H1 (cell line): ENCODE measurements around the gene DUOXA1. TPM values are rescaled to one million over a fixed set of nuclear protein-coding genes. Genes with fewer than 3 reads are reported as not detected.

Source experiments
- CTCF ChIA-PET: fragments of 300-600 bp; sonication (Branson Sonifier 250); formaldehyde crosslinking; loops from one replicate; lab custom pipeline; 2021; ENCODE audit not compliant: partially characterized antibody; lab: Charles Lee
- POLR2A ChIA-PET: fragments of 300-600 bp; sonication (Branson Sonifier 250); formaldehyde crosslinking; loops from one replicate; lab custom pipeline; 2021; ENCODE audit warnings: inconsistent platforms; ENCODE audit not compliant: partially characterized antibody; lab: Charles Lee
- DNase-seq, 2 experiments: peaks; one replicate each; pipeline versions ENCODE4 v3.0.0 to v3.0.0-alpha.2; 2010 to 2022; ENCODE audit warnings: low spot score in 2 of 2, low read depth in 1 of 2, mixed read lengths in 1 of 2
- FAIRE-seq: peaks from 2 replicates; lab custom pipeline; 2011; peaks lifted over from hg19 to GRCh38; lab: Jason Lieb, UNC
- H2AFZ ChIP-seq: 2 replicates; pipeline ENCODE4 v1.8.1; 2012; ENCODE audit warnings: low read length, inconsistent platforms
- H2AK5ac ChIP-seq: 2 replicates; pipeline ENCODE4 v1.6.1; 2013; ENCODE audit warnings: low read depth, low read length
- H2BK120ac ChIP-seq: replicated peaks from 2 replicates; pipeline ENCODE3; 2013; ENCODE audit warnings: low read depth, low read length, inconsistent platforms
- H2BK12ac ChIP-seq: 2 replicates; pipeline ENCODE4 v1.6.1; 2013; ENCODE audit warnings: low read depth, low read length
- H2BK15ac ChIP-seq: 2 replicates; pipeline ENCODE4 v1.6.1; 2013; ENCODE audit warnings: low read length
- H2BK20ac ChIP-seq: 2 replicates; pipeline ENCODE4 v1.6.1; 2013; ENCODE audit warnings: low read length
- H2BK5ac ChIP-seq: 2 replicates; pipeline ENCODE4 v1.6.1; 2013; ENCODE audit warnings: low read depth, low read length
- H3K14ac ChIP-seq: 2 replicates; pipeline ENCODE4 v1.6.1; 2013; ENCODE audit warnings: inconsistent platforms; ENCODE audit not compliant: insufficient read length
- H3K18ac ChIP-seq: 2 replicates; pipeline ENCODE4 v1.6.1; 2013; ENCODE audit warnings: low read length; ENCODE audit errors: extremely low read depth
- H3K23ac ChIP-seq: 2 replicates; pipeline ENCODE4 v1.6.1; 2013; ENCODE audit warnings: inconsistent platforms; ENCODE audit not compliant: insufficient read length
- H3K23me2 ChIP-seq: 2 replicates; pipeline ENCODE4 v1.6.1; 2013; ENCODE audit warnings: low read depth, low read length
- H3K27ac ChIP-seq: 2 replicates; pipeline ENCODE4 v1.6.1; 2011; ENCODE audit warnings: low read depth, low read length, inconsistent platforms
- H3K27me3 ChIP-seq, 4 experiments: replicated peaks in 1 of 4; 1 replicate in 1 of 4; 2 replicates in 3 of 4; pipeline versions ENCODE4 v1.6.1 to v1.8.1; 2011 to 2013; ENCODE audit warnings: low read length in 3 of 4, mild to moderate bottlenecking in 3 of 4, inconsistent platforms in 2 of 4, mixed read lengths in 2 of 4, moderate library complexity in 1 of 4; ENCODE audit not compliant: control insufficient read depth in 3 of 4, insufficient read depth in 3 of 4; ENCODE audit errors: extremely low read depth in 1 of 4
- H3K36me3 ChIP-seq, 4 experiments: 2 replicates each; pipeline versions ENCODE4 v1.6.1 to v1.8.1; 2011 to 2013; ENCODE audit warnings: mild to moderate bottlenecking in 4 of 4, low read length in 3 of 4, moderate library complexity in 2 of 4, control low read depth in 1 of 4, inconsistent platforms in 1 of 4; ENCODE audit not compliant: insufficient read depth in 4 of 4, control insufficient read depth in 2 of 4
- H3K4ac ChIP-seq: replicated peaks from 2 replicates; pipeline ENCODE3; 2013; ENCODE audit warnings: low read length, low read depth, mixed read lengths, inconsistent platforms; ENCODE audit not compliant: insufficient read length
- H3K4me1 ChIP-seq, 4 experiments: replicated peaks in 1 of 4; 1 replicate in 1 of 4; 2 replicates in 3 of 4; pipeline versions ENCODE4 v1.6.1 to v1.8.1; 2011 to 2013; ENCODE audit warnings: low read length in 3 of 4, inconsistent platforms in 2 of 4, mixed read lengths in 1 of 4; ENCODE audit not compliant: insufficient read depth in 4 of 4, control insufficient read depth in 3 of 4
- H3K4me2 ChIP-seq, 2 experiments: 2 replicates each; pipeline versions ENCODE4 v1.6.1 to v1.8.1; 2011 to 2013; ENCODE audit warnings: low read depth in 2 of 2, low read length in 2 of 2, control low read depth in 1 of 2, inconsistent platforms in 1 of 2, mild to moderate bottlenecking in 1 of 2; ENCODE audit not compliant: insufficient read depth in 1 of 2
- H3K4me3 ChIP-seq, 4 experiments: fragments of 200-600, 300-600 bp in 1 of 4; sonication (generic), shearing (Covaris generic), sonication (Bioruptor Twin) in 1 of 4; 2 replicates each; pipeline versions ENCODE4 v1.5.1 to v1.8.1; 2011 to 2016; ENCODE audit warnings: low read length in 4 of 4, low read depth in 3 of 4, control low read depth in 2 of 4, inconsistent platforms in 2 of 4, mild to moderate bottlenecking in 2 of 4, mixed read lengths in 1 of 4, moderate library complexity in 1 of 4; ENCODE audit not compliant: insufficient read depth in 2 of 4; ENCODE audit errors: extremely low read depth in 1 of 4
- H3K56ac ChIP-seq: replicated peaks from 2 replicates; pipeline ENCODE3; 2013; ENCODE audit warnings: low read depth, mild to moderate bottlenecking, mixed read lengths, low read length, inconsistent platforms; ENCODE audit not compliant: insufficient read length
- H3K79me1 ChIP-seq: 2 replicates; pipeline ENCODE4 v1.6.1; 2013; ENCODE audit warnings: low read depth, low read length, control low read depth
- H3K79me2 ChIP-seq, 2 experiments: 2 replicates each; pipeline versions ENCODE4 v1.6.1 to v1.8.1; 2012 to 2013; ENCODE audit warnings: low read length in 2 of 2, mild to moderate bottlenecking in 2 of 2, inconsistent platforms in 1 of 2; ENCODE audit not compliant: insufficient read depth in 2 of 2, control insufficient read depth in 1 of 2
- H3K9ac ChIP-seq, 4 experiments: replicated peaks in 1 of 4; 1 replicate in 1 of 4; 2 replicates in 3 of 4; pipeline versions ENCODE4 v1.6.1 to v1.8.1; 2011 to 2013; ENCODE audit warnings: low read depth in 3 of 4, low read length in 3 of 4, control low read depth in 2 of 4, mild to moderate bottlenecking in 2 of 4, moderate library complexity in 2 of 4, inconsistent platforms in 1 of 4; ENCODE audit errors: extremely low read depth in 1 of 4
- H3K9me3 ChIP-seq, 2 experiments: 2 replicates each; pipeline versions ENCODE4 v1.6.1 to v1.8.1; 2012 to 2013; ENCODE audit warnings: mild to moderate bottlenecking in 2 of 2, moderate library complexity in 2 of 2, control low read depth in 1 of 2, inconsistent platforms in 1 of 2, low read depth in 1 of 2, low read length in 1 of 2, mixed read lengths in 1 of 2; ENCODE audit not compliant: insufficient read depth in 2 of 2
- H4K20me1 ChIP-seq, 2 experiments: replicated peaks in 1 of 2; 2 replicates each; pipeline versions ENCODE3 to v1.8.1; 2011 to 2013; ENCODE audit warnings: inconsistent platforms in 2 of 2, low read length in 2 of 2, mild to moderate bottlenecking in 1 of 2; ENCODE audit not compliant: insufficient read depth in 2 of 2, control insufficient read depth in 1 of 2
- H4K5ac ChIP-seq: 2 replicates; pipeline ENCODE4 v1.6.1; 2013; ENCODE audit warnings: low read length, low read depth, mixed read lengths, inconsistent platforms; ENCODE audit not compliant: insufficient read length
- H4K8ac ChIP-seq: 2 replicates; pipeline ENCODE4 v1.8.0; 2013; ENCODE audit warnings: mild to moderate bottlenecking, moderate library complexity, low read length, inconsistent platforms; ENCODE audit not compliant: insufficient read depth; ENCODE audit errors: extremely low read depth
- H4K91ac ChIP-seq: replicated peaks from 2 replicates; pipeline ENCODE3; 2013; ENCODE audit warnings: low read length, mixed read lengths, inconsistent platforms; ENCODE audit not compliant: insufficient read length
- BCL11A ChIP-seq, 2 experiments: IDR thresholded peaks; one replicate each; pipeline ENCODE4 v1.6.1; 2011; ENCODE audit warnings: low read depth in 2 of 2, low read length in 2 of 2, mild to moderate bottlenecking in 2 of 2
- CBX8 ChIP-seq: fragments of 300-800, 300-1000 bp; sonication (generic); IDR thresholded peaks from 2 replicates; pipeline ENCODE4 v1.7.1; 2016; ENCODE audit warnings: low read depth, low read length, borderline replicate concordance
- CHD1 ChIP-seq: IDR thresholded peaks from 2 replicates; pipeline ENCODE4 v1.6.1; 2012; ENCODE audit warnings: low read depth, low read length, improper control_type of control experiment
- CREB1 ChIP-seq: IDR thresholded peaks from 2 replicates; pipeline ENCODE4 v1.6.1; 2012; ENCODE audit warnings: inconsistent platforms
- CTBP2 ChIP-seq: IDR thresholded peaks from 2 replicates; pipeline ENCODE4 v1.7.0; 2011; ENCODE audit warnings: borderline replicate concordance, mild to moderate bottlenecking, moderate library complexity, mixed read lengths, low read length; ENCODE audit not compliant: insufficient read depth, insufficient read length
- KDM1A ChIP-seq: fragments of 200-600, 300-600 bp; sonication (generic); IDR thresholded peaks from 2 replicates; pipeline ENCODE4 v1.7.1; 2016; ENCODE audit warnings: mild to moderate bottlenecking, low read length, borderline replicate concordance
- KDM5A ChIP-seq: fragments of 200-600 bp; IDR thresholded peaks from 2 replicates; pipeline ENCODE4 v1.7.1; 2012; ENCODE audit warnings: mild to moderate bottlenecking, low read length, inconsistent platforms, mixed read lengths
- NRF1 ChIP-seq: IDR thresholded peaks from 2 replicates; pipeline ENCODE4 v1.6.1; 2011; ENCODE audit warnings: mild to moderate bottlenecking, low read depth, low read length, improper control_type of control experiment
- SP1 ChIP-seq: IDR thresholded peaks from 2 replicates; pipeline ENCODE4 v1.6.1; 2011; ENCODE audit warnings: low read depth, low read length
- TCF12 ChIP-seq: IDR thresholded peaks from 2 replicates; pipeline ENCODE4 v1.6.1; 2011; ENCODE audit warnings: low read depth, mild to moderate bottlenecking, low read length
- ZNF274 ChIP-seq: IDR thresholded peaks from 2 replicates; pipeline ENCODE4 v1.7.0; 2012; ENCODE audit warnings: low read length, borderline replicate concordance; ENCODE audit errors: extremely low read depth
- WGBS, 2 experiments: shearing (Covaris generic) in 1 of 2; methylation state at CpG; one replicate each; pipeline versions ENCODE4 v1.1.6 to v1.1.7; 2013 to 2015; ENCODE audit warnings: low lambda C conversion rate in 2 of 2, mixed read lengths in 2 of 2, inconsistent platforms in 1 of 2, low coverage in 1 of 2, missing lambda C conversion rate in 1 of 2; ENCODE audit not compliant: insufficient replicate concordance in 2 of 2, insufficient coverage in 1 of 2, insufficient read length in 1 of 2; ENCODE audit errors: extremely low coverage in 1 of 2, missing lambda C conversion rate in 1 of 2; 5-methylcytosine and 5-hydroxymethylcytosine counted together
- polyA plus RNA-seq, 7 experiments: library from polyadenylated mRNA; depleted of rRNA in 3 of 7; stranded (reverse) in 5 of 7; unstranded in 2 of 7; fragments of >200 nt in 5 of 7; fragments of 200-250 nt in 2 of 7; gene quantifications; 1 replicate in 5 of 7; 2 replicates in 1 of 7; 4 replicates in 1 of 7; pipeline versions ENCODE4 v1.2.1 to v1.2.3, GENCODE V29; 2011 to 2013; ENCODE audit warnings: missing spikeins in 2 of 7, mixed read lengths in 2 of 7
- total RNA-seq: library from RNA; stranded (reverse); fragmentation: NEBNext Ultra II Directional; extraction: Animal tissue kit (Norgen Biotek cat#: 25700); gene quantifications from 2 replicates; pipeline ENCODE4 v1.2.1, GENCODE V29; 2021
- TF ChIP-seq, protein P1 (sequence below), 3 experiments: IDR thresholded peaks; 1 replicate in 2 of 3; 2 replicates in 1 of 3; pipeline versions ENCODE4 v1.5.1 to v1.6.1; 2011; ENCODE audit warnings: low read length in 3 of 3, mild to moderate bottlenecking in 3 of 3, inconsistent platforms in 2 of 3, low read depth in 1 of 3, moderate library complexity in 1 of 3; ENCODE audit not compliant: insufficient read depth in 1 of 3; ENCODE audit errors: control extremely low read depth in 1 of 3

DUOXA1 gene
- total and polyA plus RNA-seq, 2 of the 8 experiments (the other 6 are each of a cell fraction or from before 2014, with no cell fraction given), result 0.18 TPM; not detected in 1

DNA sequence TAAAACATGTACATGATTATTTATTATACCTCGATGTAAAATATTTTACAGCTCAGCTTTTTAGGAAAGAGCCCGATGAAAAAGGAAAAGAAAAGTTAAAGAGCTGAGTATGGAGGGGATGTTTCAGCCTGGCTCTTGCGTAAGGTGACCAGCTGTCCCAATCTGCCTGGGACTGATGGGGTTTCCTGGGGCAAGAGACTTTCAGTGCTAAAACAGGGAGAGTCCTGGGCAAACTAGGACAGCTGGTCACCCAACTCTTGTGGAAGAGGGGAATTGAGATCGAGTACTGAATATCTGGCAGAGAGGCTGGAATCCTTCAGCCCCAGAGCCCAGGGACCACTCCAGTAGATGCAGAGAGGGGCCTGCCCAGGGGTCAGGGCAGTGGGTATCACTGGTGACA is 36.7 kb downstream of the DUOXA1 start:
- no peaks in the 10 kb centered on the region for H4K20me1 ChIP-seq
- no peak overlapping the region for H2BK5ac ChIP-seq
- no peak overlapping the region for H4K8ac ChIP-seq
- FAIRE-seq (no peak), DNase-seq (no peak)
- H3K4me3 ChIP-seq, result no peak overlapping the region
- no peak overlapping the region for H3K9ac ChIP-seq
- POLR2A ChIA-PET, result interaction anchor here (1.6 kb wide), 1 partner anchor 70 kb away, joined by 4 read pairs; the partner anchor contains the start of gene SORD
- no peak overlapping the region for H2BK15ac ChIP-seq
- no peak overlapping the region for H3K56ac ChIP-seq
- H3K9me3 ChIP-seq, result no peaks in the 10 kb centered on the region
- no peaks in the 10 kb centered on the region for H3K27me3 ChIP-seq
- H2AK5ac ChIP-seq, result no peak overlapping the region
- H3K4me1 ChIP-seq, result no peaks in the 10 kb centered on the region; a peak in 1 of 7 replicates
- H3K27ac ChIP-seq, result no peak overlapping the region
- 89% methylated on average over 4 of the region's 4 CpGs; no CpG with 5 or more reads in 1 of the 2 experiments for WGBS, 2 experiments
- no peaks in the 10 kb centered on the region for H3K23me2 ChIP-seq
- no peak overlapping the region for H3K18ac ChIP-seq
- H4K91ac ChIP-seq, result no peak overlapping the region
- CTCF ChIA-PET, result interaction anchor here (1.2 to 1.6 kb wide), 2 partner anchors 17 to 25 kb away, joined by 5 to 7 read pairs; no protein-coding TSS in a partner anchor
- no peak overlapping the region for H4K5ac ChIP-seq
- no peak overlapping the region for H3K4me2 ChIP-seq
- no peaks in the 10 kb centered on the region for H3K79me2 ChIP-seq
- no peak overlapping the region for H3K14ac ChIP-seq
- no peaks in the 10 kb centered on the region for H3K79me1 ChIP-seq
- no peak overlapping the region for H2BK12ac ChIP-seq
- H2AFZ ChIP-seq, result no peak overlapping the region
- H3K4ac ChIP-seq, result no peak overlapping the region
- no peak overlapping the region for H2BK120ac ChIP-seq
- no peaks in the 10 kb centered on the region for H3K36me3 ChIP-seq
- H2BK20ac ChIP-seq, result no peak overlapping the region
- no peak overlapping the region for H3K23ac ChIP-seq
- TF ChIP-seq CHD1, result no peak
- TF ChIP-seq TCF12, result no peak
- TF ChIP-seq ZNF274, result no peak
- no peak for TF ChIP-seq NRF1
- no peak for TF ChIP-seq KDM1A
- TF ChIP-seq CTBP2, result no peak
- TF ChIP-seq CBX8, result no peak
- no peak for TF ChIP-seq SP1
- TF ChIP-seq, protein P1, sequence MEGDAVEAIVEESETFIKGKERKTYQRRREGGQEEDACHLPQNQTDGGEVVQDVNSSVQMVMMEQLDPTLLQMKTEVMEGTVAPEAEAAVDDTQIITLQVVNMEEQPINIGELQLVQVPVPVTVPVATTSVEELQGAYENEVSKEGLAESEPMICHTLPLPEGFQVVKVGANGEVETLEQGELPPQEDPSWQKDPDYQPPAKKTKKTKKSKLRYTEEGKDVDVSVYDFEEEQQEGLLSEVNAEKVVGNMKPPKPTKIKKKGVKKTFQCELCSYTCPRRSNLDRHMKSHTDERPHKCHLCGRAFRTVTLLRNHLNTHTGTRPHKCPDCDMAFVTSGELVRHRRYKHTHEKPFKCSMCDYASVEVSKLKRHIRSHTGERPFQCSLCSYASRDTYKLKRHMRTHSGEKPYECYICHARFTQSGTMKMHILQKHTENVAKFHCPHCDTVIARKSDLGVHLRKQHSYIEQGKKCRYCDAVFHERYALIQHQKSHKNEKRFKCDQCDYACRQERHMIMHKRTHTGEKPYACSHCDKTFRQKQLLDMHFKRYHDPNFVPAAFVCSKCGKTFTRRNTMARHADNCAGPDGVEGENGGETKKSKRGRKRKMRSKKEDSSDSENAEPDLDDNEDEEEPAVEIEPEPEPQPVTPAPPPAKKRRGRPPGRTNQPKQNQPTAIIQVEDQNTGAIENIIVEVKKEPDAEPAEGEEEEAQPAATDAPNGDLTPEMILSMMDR (IDR thresholded peaks at IDR 0.05; ENCODE audit: control extremely low read depth in 1 of 3, insufficient read depth in 1 of 3, low read depth in 1 of 3, low read length in 3 of 3), result no peak
- TF ChIP-seq CREB1, result no peak
- no peak for TF ChIP-seq KDM5A
- TF ChIP-seq BCL11A (IDR thresholded peaks at IDR 0.05; ENCODE audit: low read depth in 2 of 2, low read length in 2 of 2), result no peak
